ENCODE results near the gene DMRT2. TPM values are rescaled to one million over a fixed set of nuclear protein-coding genes. Genes with fewer than 3 reads are reported as not detected.

The DMRT2 gene
- total RNA-seq, 4 donors from 2014 or later = 6.8 to 19.0 (median 7.8) TPM

DNA sequence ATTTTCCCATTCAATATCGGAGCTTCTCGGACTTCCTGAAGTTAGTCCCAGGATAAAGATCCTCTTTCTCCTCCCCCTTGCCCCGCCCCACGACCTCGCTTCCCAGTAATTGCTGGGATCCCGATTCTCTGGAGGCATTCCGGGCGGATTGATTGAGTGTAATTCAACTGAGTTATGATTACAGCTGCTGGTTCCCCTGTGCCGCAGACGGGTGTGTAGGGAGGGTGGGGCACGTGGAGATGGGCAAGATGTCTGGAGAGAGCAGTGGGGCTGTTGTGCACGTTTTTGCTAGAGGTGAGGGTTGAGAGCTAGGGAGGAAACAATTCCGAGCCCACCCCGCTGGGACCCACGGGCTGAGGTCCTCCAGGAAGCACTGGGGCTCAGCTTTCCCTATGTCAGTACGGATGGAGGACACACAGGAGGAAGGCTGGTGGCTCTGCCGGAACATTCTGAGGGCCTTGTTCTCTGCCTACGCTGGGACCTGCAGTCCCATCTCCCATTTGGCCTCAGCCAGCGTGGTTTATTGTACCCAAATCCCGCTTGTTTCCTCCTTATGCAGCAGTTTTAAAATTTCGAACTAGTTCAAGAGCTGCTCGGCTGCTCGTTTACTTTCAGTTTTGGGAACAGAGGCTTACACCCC, 2.4 kb upstream of the DMRT2 start:
- TF ChIP-seq, protein P1, sequence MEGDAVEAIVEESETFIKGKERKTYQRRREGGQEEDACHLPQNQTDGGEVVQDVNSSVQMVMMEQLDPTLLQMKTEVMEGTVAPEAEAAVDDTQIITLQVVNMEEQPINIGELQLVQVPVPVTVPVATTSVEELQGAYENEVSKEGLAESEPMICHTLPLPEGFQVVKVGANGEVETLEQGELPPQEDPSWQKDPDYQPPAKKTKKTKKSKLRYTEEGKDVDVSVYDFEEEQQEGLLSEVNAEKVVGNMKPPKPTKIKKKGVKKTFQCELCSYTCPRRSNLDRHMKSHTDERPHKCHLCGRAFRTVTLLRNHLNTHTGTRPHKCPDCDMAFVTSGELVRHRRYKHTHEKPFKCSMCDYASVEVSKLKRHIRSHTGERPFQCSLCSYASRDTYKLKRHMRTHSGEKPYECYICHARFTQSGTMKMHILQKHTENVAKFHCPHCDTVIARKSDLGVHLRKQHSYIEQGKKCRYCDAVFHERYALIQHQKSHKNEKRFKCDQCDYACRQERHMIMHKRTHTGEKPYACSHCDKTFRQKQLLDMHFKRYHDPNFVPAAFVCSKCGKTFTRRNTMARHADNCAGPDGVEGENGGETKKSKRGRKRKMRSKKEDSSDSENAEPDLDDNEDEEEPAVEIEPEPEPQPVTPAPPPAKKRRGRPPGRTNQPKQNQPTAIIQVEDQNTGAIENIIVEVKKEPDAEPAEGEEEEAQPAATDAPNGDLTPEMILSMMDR (IDR thresholded peaks at IDR 0.05; ENCODE audit: low read depth) = no peak

DNA sequence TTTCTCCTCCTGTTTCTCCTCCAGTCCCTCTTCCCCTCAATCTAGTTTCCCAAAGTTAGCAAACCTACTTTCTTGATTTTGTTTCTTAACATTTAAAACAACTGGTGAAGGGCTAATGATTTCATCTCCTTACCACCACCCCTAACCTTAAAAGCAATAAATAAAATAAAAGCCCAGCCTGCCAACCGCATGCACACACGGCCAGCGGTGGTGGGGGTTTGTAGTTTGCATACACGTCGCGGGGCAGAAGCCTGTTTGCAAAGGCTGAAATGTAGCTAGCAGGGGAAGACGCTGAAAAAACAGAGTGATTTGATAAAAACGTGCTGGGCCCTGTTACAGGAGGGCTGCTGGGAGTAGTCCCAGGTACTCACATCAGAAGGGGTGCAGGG, 1.9 kb upstream of the DMRT2 start:
- TF ChIP-seq, protein P1 (IDR thresholded peaks at IDR 0.05; ENCODE audit: low read depth) = no peak

DNA sequence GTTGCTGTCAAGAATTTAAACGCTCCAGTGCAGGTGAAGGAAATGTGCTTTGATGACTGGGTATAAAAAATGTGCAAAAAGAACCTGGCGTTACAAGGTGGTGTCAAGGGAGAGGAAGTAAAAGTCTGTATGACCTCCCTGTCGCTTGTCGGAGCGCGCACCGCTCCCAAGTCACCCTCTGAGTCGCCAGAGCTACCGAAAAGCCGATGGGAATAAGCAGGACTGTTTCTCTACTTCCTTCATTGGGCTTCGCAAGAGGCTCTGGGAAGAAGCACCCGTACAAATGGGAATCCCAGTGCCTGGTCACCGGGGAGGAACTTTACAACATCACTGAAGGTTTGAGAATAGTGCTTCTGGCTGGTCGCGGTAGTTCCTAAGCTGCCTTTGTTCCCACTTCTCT, 1.3 kb upstream of the DMRT2 start:
- TF ChIP-seq, protein P1 (IDR thresholded peaks at IDR 0.05; ENCODE audit: low read depth) = no peak

DNA sequence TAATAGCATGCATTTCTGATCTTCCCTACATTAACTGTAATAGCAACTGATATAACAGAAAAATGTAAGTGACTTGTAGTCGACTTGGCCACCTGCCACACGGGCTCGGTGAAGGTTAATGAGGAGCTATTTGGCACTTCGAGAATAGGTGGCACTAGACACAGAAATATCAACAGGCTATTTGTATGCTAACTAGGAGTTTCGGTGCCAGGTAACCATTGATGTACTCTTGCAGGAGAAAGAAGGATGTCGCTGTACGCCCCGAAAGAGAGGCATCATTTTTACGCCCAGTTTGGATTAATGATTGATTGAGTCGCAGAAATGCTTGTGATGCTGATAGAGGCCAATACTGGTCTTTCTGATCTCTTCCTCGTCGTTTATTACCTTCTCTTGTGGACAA, 516 bp upstream of the DMRT2 start:
- TF ChIP-seq, protein P1 (IDR thresholded peaks at IDR 0.05; ENCODE audit: low read depth) = no peak

DNA sequence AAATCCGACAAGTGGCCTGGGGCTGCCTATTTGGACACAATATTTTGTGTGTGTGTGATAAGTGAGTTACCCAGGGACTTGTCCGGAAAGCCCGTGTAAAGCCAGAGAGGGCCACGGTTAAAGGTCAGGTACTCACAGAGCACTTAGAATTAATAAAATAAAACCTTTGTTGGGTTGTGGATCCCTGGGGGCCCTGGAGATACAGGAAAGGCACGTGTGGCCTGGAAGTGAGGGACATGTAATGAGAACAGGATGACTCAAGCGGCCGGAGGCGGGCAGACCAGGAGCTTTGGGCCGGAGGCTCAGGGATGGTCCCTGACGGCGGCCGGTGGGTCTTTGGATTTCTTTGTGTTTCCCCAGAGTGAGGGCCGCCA, 1.0 kb downstream of the DMRT2 start:
- TF ChIP-seq, protein P1 (IDR thresholded peaks at IDR 0.05; ENCODE audit: low read depth) = no peak

DNA sequence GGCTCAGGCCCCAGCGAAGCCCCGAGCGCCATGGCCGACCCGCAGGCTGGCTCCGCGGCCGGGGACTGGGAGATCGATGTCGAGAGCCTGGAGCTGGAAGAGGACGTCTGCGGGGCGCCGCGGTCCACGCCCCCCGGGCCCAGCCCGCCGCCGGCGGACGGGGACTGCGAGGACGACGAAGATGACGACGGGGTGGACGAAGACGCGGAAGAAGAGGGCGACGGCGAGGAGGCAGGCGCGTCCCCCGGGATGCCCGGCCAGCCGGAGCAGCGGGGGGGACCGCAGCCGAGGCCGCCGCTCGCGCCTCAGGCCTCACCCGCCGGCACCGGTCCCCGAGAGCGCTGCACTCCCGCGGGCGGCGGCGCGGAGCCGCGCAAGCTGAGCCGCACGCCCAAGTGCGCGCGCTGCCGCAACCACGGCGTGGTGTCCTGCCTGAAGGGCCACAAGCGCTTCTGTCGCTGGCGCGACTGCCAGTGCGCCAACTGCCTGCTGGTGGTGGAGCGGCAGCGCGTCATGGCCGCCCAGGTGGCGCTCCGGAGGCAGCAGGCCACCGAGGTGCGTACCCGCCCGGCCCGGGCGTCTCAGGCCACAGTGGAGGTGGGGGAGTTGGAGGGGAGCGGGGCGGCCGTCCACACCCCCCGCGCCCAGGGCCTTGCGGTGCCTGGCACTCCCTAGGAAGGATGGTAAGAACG, 1.6 kb downstream of the DMRT2 start:
- TF ChIP-seq, protein P1 (IDR thresholded peaks at IDR 0.05; ENCODE audit: low read depth) = no peak

DNA sequence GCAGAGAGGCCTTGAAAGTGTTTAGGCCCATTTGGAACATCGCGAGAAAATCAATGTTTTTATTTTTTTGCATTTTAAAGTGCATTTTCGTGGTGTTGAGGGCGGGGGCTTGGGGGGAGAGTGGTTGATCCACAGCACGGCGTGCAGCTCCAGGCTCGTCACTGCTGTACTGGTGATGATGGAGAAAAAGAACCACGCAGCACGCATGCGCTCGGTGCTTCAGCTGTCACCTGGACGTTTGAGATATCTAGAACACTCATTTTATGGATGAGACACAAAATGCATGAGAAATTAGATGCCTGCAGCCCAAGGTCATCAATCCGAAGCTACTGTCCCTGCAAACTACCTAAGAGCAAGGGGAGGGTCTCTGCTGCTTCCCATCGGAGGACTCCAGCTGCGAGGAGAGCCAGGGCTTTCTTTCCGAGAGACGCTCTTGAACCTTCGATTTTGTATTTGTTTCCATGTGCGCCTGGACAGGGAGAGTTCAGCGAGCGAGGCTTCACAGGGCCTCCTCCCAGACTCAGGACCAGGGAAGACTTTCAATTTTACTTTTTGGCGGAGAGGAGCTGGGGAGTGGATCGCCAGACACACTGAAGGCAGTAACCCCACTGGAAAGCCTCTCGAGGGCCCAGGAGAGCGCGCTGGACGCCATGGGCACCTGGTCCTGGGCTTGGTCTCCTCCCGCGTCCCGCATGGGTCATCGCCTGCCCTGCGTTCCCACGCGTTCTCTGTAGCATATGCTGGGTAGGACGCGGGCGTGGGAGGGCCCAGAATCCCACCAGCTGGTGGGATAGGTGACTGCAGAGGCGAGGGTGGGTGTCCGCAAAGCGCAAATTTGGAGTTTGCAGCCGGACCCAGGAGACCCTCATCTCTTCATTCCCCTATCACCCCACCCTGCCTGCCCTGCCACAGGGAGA, 2.5 kb downstream of the DMRT2 start:
- TF ChIP-seq, protein P1 (IDR thresholded peaks at IDR 0.05; ENCODE audit: low read depth) = no peak
